SK-N-SH treated with all-trans-retinoic acid at 6 μM for 48 hours (cell line): ENCODE measurements around the gene MCM3.

Experiments
- ARNTL ChIP-seq: fragments of 450-650 bp; formaldehyde crosslinking; IDR thresholded peaks from 2 replicates; pipeline ENCODE4 v1.5.0; 2020; ENCODE audit warnings: low read depth, mild to moderate bottlenecking, moderate library complexity, borderline replicate concordance
- BACH2 ChIP-seq: fragments of 250-450 bp; sonication (Bioruptor Pico); IDR thresholded peaks from 2 replicates; pipeline ENCODE4 v1.9.0; 2021; ENCODE audit warnings: mild to moderate bottlenecking, borderline replicate concordance
- OSR1 ChIP-seq: fragments of 250-450 bp; sonication (Bioruptor Pico); IDR thresholded peaks from 2 replicates; pipeline ENCODE4 v1.8.0; 2022; ENCODE audit warnings: moderate library complexity, mild to moderate bottlenecking, inconsistent platforms
- PATZ1 ChIP-seq: fragments of 250-450 bp; sonication (Bioruptor Pico); IDR thresholded peaks from 2 replicates; pipeline ENCODE4 v1.8.0; 2020; ENCODE audit warnings: mild to moderate bottlenecking, moderate library complexity, borderline replicate concordance
- SNAI2 ChIP-seq: fragments of 250-450 bp; sonication (Bioruptor Pico); IDR thresholded peaks from 2 replicates; pipeline ENCODE4 v1.5.0; 2020; ENCODE audit warnings: mild to moderate bottlenecking, moderate library complexity
- TOX ChIP-seq: fragments of 250-450 bp; sonication (Bioruptor Pico); IDR thresholded peaks from 2 replicates; pipeline ENCODE4 v1.8.0; 2021; ENCODE audit warnings: mild to moderate bottlenecking, moderate library complexity, borderline replicate concordance
- ZC3H10 ChIP-seq: fragments of 250-450 bp; sonication (Bioruptor Pico); IDR thresholded peaks from 2 replicates; pipeline ENCODE4 v1.5.1; 2021; ENCODE audit warnings: mild to moderate bottlenecking, moderate library complexity
- ZFP30 ChIP-seq: fragments of 450-650 bp; formaldehyde crosslinking; IDR thresholded peaks from 2 replicates; pipeline ENCODE4 v1.5.0; 2022; ENCODE audit warnings: mild to moderate bottlenecking, moderate library complexity

GRCh38 chr6:52288841-52289240 lies 4.3 kb upstream of the MCM3 start:
- no peak for TF ChIP-seq SNAI2 (CRISPR knock-in tag)
- TF ChIP-seq PATZ1 (CRISPR knock-in tag) = no peak
- no peak for TF ChIP-seq ZC3H10 (CRISPR knock-in tag)
- TF ChIP-seq ARNTL (CRISPR knock-in tag) = no peak
- TF ChIP-seq ZFP30 = no peak
- TF ChIP-seq OSR1 (CRISPR knock-in tag) = no peak
- no peak for TF ChIP-seq TOX (CRISPR knock-in tag)
- TF ChIP-seq BACH2 (CRISPR knock-in tag) = no peak
